GM21515 (cell line): Measurements from ENCODE around the gene TCF7L2.

Experiments used
- ATAC-seq: cut with Tn5 transposase; IDR thresholded peaks from one replicate; pipeline ENCODE4 v1.9.1; 2021; ENCODE audit not compliant: unreplicated experiment

TCF7L2 gene

DNA sequence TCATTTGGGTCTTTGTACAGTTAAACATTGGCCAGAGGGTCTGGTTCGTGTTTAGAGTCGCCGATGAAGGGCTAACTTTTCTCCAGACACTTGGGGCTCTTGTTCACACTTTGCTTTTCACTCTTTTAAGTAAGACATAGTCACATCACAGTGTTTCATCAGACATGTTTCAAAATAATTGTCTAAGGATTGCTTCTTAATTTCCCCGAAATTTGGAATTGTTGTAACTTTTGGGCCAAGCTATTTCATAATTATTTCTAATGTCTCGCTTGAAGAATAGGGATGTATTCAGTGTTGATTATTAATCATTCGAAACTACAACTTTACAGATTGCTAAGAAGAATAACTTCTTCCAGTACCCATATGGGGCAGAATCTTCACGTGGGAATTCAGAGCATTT is 92.8 kb downstream of the TCF7L2 start:
- no peak for ATAC-seq

DNA sequence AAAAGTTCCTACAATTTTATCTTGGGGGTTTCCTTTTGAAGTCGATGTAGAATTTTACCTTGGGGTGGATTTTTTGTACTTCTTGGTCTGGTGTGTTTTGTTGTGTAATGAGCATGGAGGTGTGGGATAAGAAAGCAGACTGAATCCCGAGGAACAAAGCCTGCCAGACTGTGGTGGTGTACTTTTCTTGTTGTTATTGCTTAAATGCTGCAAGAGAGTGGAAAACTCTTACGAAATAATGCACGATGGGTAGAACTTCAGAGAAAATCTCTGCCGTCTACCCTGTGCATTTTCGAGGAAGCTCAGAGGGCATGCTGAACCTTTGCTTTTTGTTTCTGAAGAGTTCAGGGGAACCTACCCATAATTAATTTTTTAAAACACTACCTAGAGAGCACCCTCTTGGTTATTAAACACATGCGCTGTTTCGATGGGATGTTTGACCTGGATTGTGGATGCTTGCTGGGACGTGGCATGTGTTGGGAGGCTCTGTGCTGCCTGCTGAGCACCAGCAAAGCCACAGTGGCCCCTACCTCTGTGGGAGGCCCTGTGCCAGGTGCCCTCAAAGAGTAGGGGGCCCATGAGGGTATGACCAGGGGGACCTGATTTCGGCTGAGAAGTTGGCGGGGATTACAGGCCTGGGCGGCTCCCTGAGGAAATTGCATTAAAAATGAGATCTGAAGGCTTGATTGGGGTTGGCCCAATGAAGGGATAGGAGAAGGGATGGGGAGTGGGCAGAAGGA is 94.1 kb downstream of the TCF7L2 start:
- no peak for ATAC-seq

DNA sequence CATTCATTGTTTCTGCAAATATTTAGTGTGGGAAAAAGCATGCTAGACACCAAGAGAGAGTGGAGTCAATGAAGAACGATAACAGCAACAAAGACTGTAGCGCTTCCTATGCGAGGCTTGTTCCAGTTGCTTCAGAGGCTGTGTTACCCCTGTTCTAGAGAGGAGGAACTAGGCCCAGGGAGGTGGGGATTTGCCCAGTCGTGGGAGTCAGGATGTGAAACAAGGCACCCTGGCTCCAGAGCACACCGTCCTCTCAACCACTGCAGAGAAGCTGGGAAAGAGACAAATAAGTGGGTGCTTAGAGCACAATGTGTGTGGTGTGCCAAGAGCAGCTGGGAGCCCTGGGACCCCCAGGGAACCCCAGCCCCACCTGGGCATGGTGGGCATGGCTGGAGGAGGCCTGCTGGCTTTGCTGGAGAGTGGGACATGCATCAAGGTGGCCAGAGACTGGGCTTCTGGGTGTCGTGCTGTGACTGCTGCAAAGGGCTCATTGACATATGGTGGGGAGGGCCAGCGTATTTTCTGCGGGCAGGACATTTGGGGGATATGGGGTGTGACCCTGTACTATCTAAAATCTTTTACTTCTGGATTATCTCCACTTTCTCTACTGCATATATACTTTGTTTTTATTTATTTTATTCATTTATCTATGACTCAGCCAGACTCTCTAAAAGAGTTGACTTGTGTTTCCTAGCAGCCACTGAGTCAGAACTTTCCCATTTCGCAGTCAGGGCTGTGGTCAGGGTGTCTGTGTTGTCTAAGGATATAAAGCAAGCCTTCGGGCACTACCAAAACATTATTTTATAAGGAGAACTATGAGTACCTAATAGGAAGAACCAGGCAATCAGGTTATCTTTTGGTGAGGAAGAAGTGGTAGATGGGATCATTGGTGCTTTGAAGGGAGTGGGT is 95.4 kb downstream of the TCF7L2 start:
- no peak for ATAC-seq

DNA sequence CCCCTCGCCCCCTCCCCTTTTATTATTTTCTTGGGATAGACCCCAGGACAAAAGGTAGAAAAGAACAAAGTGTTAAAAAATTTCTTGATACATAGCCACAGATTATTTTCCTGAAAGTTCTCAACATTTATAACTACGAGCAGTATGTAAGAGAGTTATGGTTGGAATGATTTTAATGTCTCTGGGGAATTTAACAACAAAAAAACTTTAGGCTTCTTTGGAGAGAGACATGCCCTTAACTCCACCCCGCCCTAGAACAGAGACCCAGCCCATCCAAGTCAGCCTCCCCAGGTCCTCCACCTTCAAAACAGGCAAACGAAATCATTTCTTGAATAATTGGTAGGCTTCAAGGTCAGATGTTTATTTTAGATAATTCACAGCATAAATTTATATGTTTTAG is 97.1 kb downstream of the TCF7L2 start:
- ATAC-seq: no peak

DNA sequence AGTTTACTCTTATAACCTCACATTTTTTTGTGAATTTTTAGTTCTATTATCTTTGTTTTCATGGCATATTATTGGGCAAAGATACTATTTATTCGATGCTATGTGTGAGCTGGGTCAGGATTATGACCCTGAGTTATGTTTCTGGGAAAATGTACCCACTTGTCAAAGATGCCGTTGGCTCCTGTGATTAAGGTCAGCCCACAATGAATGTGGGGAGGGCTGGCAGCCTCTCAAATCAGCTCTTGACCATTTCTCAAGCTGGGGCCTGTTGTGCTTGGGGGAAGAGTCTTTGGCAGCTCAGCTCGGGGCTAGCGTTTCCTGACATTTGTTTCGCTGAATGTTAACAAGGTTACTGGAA is 97.5 kb downstream of the TCF7L2 start:
- no peak for ATAC-seq

DNA sequence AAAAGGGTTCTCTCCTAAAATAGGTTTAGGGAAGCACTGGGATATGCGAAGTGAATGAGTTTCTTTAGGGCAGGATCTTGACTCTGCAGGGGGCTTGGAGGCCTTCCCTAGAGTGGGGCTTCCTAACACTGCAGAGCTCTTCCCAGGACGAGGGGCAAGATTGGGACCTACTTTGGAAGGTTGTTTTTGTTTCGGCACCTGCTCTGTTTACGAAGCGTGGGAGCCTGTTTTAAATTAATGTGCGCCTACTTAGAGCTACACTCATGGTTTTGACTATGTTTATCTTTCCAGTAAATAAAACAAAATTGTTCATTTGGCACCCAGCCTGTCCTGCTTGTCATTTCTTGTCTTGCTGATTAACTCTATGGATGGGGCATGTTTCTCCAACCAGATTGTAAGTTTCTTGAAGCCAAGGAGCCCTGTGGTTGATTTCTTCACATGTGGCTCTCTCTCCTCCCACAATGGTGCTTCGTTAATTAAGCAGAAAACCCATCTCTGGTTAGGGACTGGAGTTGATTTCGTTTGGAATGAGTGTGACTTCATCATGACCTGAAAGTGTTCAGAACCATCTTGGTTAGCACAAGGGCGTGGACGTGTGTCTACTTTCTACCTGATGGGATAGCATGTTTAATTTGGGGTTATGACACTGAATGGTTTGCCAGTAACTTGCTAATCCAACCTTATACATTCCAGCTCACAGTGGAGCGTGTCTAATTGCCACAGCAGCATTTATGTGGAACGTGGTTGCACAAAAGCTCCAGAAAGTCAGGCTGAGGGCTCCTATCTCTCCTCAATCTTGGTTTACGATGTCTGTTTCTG is 98.1 kb downstream of the TCF7L2 start:
- no peak for ATAC-seq

DNA sequence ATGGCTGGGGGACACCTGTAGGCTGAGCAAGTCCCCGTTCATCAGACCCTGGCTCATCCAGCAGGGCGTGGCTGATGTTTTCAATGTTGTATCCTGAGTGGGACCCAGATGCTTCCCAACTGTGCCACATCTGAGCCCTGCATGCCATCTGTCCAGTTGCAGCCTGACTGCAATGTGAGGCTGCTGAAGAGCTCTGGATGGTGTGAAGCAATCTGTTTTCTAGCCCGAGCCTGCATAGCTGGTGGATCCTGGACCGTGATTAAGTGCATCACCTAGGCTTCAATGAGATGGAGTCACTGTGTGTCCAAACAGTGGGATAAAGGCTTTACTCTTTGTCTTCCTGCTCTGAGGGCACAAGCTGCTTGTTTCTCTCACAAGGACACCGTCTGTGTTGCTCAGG is 99.8 kb downstream of the TCF7L2 start:
- no peak for ATAC-seq

DNA sequence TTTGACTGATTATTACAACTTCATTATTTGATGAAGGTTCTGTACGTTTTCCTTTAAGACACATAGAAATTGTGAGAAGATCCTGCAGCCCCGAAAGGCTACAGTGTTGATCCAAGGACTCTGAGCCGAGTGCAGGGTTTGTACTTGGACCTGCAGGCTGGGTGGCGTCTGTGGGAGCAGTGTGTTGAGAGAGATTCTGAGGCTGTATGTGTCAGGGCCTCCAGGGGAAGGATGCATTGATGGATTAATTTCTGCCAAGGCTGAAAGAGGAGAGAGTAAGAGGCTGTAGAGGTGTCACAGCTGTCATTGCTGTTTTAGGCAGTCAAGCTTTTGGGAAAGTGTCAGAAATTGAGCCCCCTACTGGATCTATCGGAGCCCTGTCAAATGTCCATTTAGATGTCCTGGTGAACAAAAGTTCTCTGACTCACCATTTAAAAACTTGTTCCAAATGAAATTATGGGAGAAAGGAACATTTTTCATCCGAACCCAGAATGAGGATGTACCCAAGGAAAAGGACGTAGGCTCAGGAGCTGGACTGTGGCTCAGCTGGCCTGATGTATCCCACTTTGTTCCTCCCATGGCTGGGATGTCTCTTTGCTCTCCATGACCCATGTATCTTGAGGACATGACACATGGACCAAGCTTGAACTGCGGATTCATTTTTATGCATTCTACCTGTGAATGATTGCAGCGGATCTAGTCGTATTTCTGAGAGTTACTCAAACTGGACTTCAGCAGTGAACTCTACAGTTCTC is 102.2 kb downstream of the TCF7L2 start:
- ATAC-seq: no peak

DNA sequence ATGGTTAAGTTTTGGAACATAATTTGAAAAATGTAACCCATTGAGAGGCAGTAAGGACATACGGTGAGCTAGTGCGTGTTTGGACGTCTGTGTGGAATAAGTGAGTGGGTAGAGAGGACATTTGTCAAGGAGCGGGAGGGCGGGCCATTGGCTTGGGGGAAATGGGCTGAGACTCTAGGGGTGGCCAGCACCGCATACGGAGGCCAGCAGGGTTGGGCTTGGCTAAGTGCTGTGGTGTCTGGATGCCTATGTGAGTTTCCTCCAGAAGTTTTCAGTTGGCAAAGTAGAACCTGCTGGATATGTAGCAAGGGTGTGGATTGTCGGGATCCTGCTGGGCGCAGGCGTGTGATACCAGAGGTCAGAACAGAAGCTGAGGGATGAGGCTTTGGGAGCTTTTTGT is 103.0 kb downstream of the TCF7L2 start:
- no peak for ATAC-seq

DNA sequence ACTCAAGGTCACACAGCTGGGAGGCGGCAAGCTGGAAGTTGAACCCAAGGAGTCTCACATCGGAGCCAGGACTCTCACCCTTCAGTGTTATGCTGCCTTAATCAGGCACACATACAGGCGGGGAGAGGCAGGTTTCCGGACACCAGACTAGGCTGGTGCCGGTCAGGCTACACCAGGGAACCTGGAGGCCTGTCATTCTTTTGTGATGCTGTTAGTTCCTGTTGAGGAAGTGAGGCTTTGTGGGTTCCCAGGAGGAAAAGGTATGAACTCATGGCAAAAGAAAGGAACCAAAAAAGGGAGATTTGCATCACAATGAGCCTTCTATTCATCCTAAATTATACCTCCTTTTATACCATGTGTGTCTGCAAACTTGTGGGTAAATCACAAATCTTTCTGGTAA is 103.8 kb downstream of the TCF7L2 start:
- no peak for ATAC-seq

DNA sequence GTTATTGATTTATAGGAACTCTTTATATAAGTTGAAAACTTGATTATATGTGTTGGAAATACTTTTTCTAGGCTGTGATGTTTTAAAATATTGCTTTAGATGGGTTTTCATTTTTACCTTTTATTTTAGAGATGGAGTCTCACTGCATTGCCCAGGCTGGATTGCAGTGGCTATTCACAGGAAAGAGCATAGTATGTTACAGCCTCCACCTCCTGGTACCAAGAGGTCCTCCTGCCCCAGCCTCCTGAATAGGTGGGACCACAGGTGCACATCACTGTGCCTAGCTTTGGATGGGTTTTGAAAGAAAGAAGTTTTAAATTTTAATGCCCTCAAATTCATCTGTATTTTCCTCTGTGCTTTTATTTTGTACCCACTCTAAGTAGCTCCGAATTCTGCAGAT is 105.4 kb downstream of the TCF7L2 start:
- ATAC-seq: no peak

DNA sequence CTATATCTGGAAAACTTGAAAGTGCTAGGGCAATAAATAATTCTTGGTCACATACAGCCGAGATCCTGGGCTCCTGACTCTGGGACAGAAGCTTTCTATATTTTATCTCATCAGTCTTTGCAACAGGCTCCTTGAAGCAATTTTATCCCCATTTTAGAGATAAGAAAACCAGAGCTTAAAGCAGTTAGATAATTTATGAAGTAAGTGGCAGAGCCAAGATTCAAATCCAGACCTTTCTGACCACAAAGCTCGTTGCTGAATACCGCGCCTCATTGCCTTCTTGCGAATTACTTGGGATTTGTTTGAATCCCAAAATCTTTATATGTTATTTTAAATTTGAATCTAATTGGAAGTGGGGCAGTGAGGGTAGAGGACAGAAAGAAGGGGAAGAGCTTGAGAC is 106.0 kb downstream of the TCF7L2 start:
- no peak for ATAC-seq

DNA sequence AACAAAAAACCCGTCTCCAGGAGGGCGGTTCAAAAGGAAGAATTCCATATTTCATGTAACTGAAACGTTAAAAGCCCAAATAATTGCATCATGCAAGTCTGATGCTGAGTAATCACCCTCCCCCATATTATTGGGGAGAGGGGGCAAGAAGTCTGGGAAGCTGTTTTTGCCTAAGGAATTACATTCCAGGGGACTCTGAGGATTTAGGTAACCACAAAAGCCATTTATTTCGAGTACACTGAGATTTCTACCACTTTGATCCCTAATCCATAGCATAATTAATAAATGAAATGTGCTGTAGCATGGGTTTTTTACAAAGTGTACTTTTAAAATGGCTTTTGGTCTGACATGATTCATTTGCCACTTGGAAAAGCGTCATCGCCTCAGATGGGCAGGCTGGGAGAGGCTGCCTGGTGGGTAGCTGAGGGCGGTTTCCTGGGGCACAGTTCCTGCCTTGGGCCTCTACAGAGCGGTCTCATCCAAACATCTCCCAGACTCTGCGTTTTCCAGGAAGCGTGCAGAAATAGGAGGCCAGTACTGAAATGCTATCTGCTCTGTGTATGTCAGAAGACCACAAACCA is 106.5 kb downstream of the TCF7L2 start:
- ATAC-seq: no peak

DNA sequence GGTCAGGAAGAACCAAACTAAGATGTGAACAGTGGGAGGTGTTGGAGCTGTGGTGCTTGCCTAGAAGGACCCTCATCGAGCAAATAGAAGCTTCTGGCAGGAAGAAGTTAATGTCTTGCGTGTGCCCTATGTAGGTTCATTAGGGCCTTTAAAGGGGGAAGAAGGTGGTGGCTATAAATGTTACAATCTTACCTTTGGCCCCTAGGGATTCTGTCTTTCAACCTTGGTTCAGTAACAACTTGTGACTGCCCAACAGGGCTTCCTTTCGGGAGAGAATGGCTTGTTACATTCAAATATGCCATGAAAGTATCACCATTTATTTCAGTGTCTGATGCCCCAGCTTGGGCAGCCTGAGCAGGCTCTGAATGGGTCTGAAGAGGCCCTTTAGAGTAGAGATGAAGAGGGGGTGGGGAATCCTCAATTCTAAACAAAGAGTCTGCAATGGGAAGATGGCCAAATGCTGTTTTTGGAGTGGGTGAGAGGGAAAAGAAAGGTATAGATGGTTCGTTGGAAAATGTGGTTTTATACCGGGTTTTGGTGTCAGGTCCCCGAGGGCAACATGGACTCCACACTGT is 108.0 kb downstream of the TCF7L2 start:
- no peak for ATAC-seq

DNA sequence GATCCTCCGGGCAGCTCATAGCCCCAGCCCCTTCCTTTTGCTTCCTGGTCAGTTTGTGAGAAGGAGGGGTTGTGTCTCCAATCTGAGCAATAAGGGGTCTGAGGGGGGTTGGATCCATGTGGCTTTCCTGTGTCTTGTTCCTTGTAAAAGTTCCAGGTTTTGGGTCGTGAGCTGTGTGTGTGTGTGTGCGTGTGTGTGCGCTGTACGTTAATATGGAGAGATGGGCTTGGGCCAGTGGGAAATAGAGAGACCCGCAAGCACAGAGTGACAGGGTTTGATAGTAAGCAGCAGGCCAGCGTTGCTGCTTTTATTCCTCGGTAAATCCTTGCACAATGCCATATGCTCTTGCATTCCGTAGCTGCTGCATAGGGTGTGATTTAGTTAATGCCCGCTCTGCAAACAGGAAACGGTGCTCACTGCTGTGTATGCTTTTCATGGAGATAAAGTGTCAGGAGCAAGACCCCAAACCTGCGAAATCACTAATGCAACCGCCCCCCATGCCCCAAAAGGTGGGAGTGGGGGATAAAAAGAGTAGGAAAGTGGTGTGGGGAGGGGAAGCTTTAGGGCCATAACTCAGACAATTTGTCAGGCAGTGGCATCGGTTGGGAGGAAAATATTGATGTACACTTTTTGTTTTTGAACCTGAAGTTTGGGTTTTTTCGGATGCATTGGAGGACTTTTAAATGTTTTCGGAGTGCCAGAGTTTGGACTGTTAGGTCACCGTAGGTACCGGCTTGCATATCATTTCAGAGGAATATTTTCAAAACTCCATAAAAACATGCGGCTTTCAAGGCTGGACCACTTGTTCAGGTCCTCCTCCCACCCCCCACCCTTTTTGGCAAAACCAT is 108.7 kb downstream of the TCF7L2 start:
- ATAC-seq: no peak

DNA sequence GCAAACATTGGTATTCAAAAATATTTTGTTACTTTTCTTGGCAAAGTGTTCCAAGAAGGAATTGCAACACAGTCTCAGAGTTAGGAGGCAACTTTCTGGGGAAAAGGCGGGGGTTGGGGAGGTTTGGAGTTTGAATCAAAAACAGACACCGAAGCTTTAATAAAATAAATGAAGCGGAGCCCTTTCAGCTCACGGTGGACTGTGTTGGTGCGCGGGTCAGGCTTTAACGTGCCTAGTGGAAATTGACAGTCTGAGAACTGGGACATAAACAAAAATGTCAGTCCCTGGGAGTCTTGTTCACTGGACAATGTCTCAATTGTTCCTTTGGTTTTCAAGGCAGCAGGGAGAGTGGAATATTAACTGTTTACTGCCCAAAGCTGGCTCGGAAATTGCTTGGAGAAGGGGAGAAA is 109.3 kb downstream of the TCF7L2 start:
- ATAC-seq: no peak

DNA sequence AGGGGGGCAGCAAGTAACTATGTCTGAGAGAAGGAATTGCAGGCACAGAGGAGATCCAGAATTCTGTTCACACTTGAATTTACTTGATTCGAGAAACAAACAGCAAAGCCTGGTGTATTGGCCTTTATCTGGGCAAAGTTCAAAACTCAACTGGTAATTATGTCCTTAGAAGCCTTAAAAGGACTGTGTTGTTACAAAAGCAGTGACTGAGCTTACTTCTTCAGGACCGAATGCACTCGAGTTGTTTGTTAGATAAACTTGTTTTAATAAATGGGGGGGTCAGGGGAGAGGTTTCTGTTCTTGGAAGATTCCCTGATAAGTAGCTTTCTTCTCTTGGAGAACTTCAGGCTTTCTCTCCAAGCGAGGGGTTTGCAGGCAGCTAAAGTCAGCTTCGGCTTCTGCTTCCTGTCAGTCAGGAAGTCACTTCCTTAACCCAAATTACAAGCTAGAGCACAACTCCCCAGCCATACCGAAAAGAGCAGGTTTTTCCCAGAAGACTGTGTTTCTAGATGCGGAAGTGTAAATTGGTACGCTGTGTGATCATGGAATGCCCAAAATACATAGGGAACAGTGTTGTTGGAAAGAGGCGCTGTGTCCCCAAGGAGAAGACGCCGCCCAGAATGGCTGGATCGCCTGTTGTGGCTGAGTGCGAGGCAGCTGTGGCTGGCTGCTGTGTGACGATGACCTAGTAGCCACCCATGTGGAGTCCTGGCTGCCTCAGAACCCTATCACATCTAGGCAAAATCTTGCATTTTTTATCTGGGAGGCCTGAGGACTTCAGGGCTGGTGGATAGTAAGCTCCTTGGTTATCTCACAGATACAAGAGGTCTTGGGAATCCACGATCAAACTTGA is 110.4 kb downstream of the TCF7L2 start:
- no peak for ATAC-seq

DNA sequence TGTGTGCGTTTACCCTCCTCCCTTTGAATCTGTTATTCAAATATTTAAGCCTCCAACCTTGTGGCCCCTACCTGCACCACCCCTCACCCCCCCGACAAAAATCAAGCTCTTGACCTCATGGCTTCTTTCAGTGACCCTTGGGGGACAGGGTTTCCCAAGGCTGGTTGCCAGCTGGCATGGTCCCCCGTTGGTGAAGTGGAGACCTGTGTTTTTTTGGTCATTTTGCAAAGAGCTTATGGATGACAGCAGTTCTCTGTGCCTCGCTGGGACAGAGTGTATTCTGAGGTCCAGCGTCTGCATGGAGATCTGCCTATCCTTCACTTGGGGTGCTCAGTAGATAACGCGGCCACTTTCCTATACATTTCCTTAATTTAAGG is 111.0 kb downstream of the TCF7L2 start:
- ATAC-seq: no peak
